ENCODE measurements around the gene FAM50B.

FAM50B gene

DNA sequence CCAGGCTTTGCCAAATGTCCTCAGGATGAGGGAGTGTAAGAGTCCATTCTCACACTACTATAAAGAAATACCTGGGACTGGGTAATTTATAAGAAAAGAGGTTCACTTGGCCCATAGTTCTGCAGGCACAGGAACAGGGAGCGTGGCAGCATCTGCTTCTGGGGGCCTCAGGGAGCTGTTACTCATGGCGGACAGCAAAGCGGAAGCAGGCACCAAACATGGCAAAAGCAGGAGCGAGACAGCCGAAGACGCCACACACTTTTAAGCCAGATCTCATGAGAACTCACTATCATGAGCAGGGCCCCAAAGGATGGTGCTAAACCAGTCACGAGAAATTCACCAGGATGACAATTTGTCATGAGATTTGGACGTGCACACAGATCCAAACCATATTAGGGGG lies 22.8 kb downstream of the FAM50B start:
- TF ChIP-seq, protein P1, sequence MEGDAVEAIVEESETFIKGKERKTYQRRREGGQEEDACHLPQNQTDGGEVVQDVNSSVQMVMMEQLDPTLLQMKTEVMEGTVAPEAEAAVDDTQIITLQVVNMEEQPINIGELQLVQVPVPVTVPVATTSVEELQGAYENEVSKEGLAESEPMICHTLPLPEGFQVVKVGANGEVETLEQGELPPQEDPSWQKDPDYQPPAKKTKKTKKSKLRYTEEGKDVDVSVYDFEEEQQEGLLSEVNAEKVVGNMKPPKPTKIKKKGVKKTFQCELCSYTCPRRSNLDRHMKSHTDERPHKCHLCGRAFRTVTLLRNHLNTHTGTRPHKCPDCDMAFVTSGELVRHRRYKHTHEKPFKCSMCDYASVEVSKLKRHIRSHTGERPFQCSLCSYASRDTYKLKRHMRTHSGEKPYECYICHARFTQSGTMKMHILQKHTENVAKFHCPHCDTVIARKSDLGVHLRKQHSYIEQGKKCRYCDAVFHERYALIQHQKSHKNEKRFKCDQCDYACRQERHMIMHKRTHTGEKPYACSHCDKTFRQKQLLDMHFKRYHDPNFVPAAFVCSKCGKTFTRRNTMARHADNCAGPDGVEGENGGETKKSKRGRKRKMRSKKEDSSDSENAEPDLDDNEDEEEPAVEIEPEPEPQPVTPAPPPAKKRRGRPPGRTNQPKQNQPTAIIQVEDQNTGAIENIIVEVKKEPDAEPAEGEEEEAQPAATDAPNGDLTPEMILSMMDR (conservative IDR thresholded peaks at IDR 0.05; ENCODE audit: low read length): no peak
- no peak for TF ChIP-seq EZH2phosphoT487 (IDR thresholded peaks at IDR 0.05; ENCODE audit: borderline replicate concordance)
- Histone ChIP-seq H3F3A (ENCODE audit: low read depth) (no peaks in the 10 kb centered on the region), H3K4me2 (ENCODE audit: low read depth, low read length, poor library complexity, severe bottlenecking) (no peak overlapping the region), H3K9ac (ENCODE audit: low read depth, low read length, poor library complexity, severe bottlenecking) (no peak overlapping the region), H3K79me2 (ENCODE audit: insufficient read depth, low read length) (no peaks in the 10 kb centered on the region), H4K20me1 (ENCODE audit: insufficient read depth, low read length, poor library complexity, severe bottlenecking) (no peaks in the 10 kb centered on the region), H3K9me3 (ENCODE audit: insufficient read depth, low read depth, low read length) (no peaks in the 10 kb centered on the region), H3K9me2 (replicated peaks; ENCODE audit: low read depth, low read length) (no peaks in the 10 kb centered on the region), H3K4me1 (ENCODE audit: insufficient read depth, low read length, poor library complexity, severe bottlenecking) (no peaks in the 10 kb centered on the region), H3K36me3 (ENCODE audit: insufficient read depth, low read length) (no peaks in the 10 kb centered on the region), H3K27me3 (ENCODE audit: insufficient read depth, low read length, poor library complexity, severe bottlenecking) (peaks cover 7% of the 10 kb centered on the region), H2AFZ (ENCODE audit: low read length) (no peak overlapping the region), H3K4me3 (ENCODE audit: low read length, poor library complexity, severe bottlenecking) (no peak overlapping the region)

DNA sequence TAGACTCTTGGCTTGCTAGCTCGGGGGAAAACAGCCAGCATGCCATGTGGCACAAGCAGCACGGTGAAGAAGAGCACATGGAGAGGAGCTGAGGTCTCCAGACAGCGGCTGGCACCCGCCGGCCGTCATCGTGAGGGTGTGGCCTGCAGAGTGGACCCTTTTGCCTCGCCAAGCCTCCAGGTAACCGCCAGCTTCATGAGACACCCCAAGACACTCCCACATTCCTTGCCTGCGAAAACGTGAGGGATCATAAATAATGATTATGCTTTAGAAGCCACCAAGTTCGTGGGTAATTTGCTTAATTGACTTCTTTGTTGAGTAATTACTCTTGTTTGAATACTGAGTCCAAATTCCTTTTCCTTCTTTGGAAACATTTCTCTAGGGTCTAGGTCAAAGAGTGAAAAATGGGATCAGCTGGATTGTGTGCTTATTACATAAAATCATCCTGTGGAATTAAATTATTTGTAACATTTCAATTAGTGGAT lies 23.2 kb downstream of the FAM50B start:
- Histone ChIP-seq H4K20me1 (ENCODE audit: insufficient read depth, low read length, poor library complexity, severe bottlenecking) (no peaks in the 10 kb centered on the region), H3K79me2 (ENCODE audit: insufficient read depth, low read length) (no peaks in the 10 kb centered on the region), H3K36me3 (ENCODE audit: insufficient read depth, low read length) (no peaks in the 10 kb centered on the region), H2AFZ (ENCODE audit: low read length) (no peak overlapping the region), H3K4me2 (ENCODE audit: low read depth, low read length, poor library complexity, severe bottlenecking) (no peak overlapping the region), H3K4me3 (ENCODE audit: low read length, poor library complexity, severe bottlenecking) (no peak overlapping the region), H3K9ac (ENCODE audit: low read depth, low read length, poor library complexity, severe bottlenecking) (no peak overlapping the region), H3K27me3 (ENCODE audit: insufficient read depth, low read length, poor library complexity, severe bottlenecking) (peaks cover 7% of the 10 kb centered on the region), H3F3A (ENCODE audit: low read depth) (no peaks in the 10 kb centered on the region), H3K4me1 (ENCODE audit: insufficient read depth, low read length, poor library complexity, severe bottlenecking) (no peaks in the 10 kb centered on the region), H3K9me3 (ENCODE audit: insufficient read depth, low read depth, low read length) (no peaks in the 10 kb centered on the region), H3K9me2 (replicated peaks; ENCODE audit: low read depth, low read length) (no peaks in the 10 kb centered on the region)
- TF ChIP-seq, protein P1 (conservative IDR thresholded peaks at IDR 0.05; ENCODE audit: low read length): no peak
- no peak for TF ChIP-seq EZH2phosphoT487 (IDR thresholded peaks at IDR 0.05; ENCODE audit: borderline replicate concordance)

DNA sequence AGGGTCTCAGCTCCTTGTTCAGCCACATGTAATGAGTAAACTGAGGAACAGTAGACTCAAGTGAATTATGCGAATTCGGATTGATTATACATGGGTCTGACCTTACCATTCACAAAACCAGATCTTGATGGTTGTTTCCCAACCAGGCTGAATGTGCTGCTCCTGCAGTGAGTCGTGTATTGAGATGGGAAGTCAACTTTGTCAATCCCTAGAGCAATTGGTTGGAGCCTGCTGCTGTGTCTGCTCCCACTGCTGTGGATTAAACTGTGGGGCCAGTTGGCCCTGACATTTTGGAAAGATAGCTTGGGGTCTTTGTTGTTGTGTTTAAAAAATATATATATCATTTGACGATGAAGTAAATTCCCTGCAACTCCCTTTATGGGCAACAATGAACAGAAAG lies 23.9 kb downstream of the FAM50B start:
- no peaks in the 10 kb centered on the region for H3F3A ChIP-seq (ENCODE audit: low read depth)
- no peak overlapping the region for H3K4me2 ChIP-seq (ENCODE audit: low read depth, low read length, poor library complexity, severe bottlenecking)
- H3K9me2 ChIP-seq (replicated peaks; ENCODE audit: low read depth, low read length): no peaks in the 10 kb centered on the region
- H3K4me1 ChIP-seq (ENCODE audit: insufficient read depth, low read length, poor library complexity, severe bottlenecking): no peaks in the 10 kb centered on the region
- H3K9ac ChIP-seq (ENCODE audit: low read depth, low read length, poor library complexity, severe bottlenecking): no peak overlapping the region
- peaks cover 7% of the 10 kb centered on the region for H3K27me3 ChIP-seq (ENCODE audit: insufficient read depth, low read length, poor library complexity, severe bottlenecking)
- H2AFZ ChIP-seq (ENCODE audit: low read length): no peak overlapping the region
- H3K36me3 ChIP-seq (ENCODE audit: insufficient read depth, low read length): no peaks in the 10 kb centered on the region
- H3K9me3 ChIP-seq (ENCODE audit: insufficient read depth, low read depth, low read length): no peaks in the 10 kb centered on the region
- H3K79me2 ChIP-seq (ENCODE audit: insufficient read depth, low read length): no peaks in the 10 kb centered on the region
- no peaks in the 10 kb centered on the region for H4K20me1 ChIP-seq (ENCODE audit: insufficient read depth, low read length, poor library complexity, severe bottlenecking)
- H3K4me3 ChIP-seq (ENCODE audit: low read length, poor library complexity, severe bottlenecking): no peak overlapping the region
- TF ChIP-seq, protein P1 (conservative IDR thresholded peaks at IDR 0.05; ENCODE audit: low read length): no peak
- TF ChIP-seq EZH2phosphoT487 (IDR thresholded peaks at IDR 0.05; ENCODE audit: borderline replicate concordance): no peak
